Spleen (tissue), 11 donors: ENCODE results near the gene BEND4. TPM values are rescaled to one million over a fixed set of nuclear protein-coding genes. Genes with fewer than 3 reads are reported as not detected.

Source experiments
- DNase-seq: peaks from one replicate; pipeline ENCODE4 v3.0.0-alpha.2; 2020
- H3K27ac ChIP-seq, 8 donors: fragments of 200-600 bp; sonication (generic) in 7 of 8; 1 replicate in 4 of 8; 2 replicates in 4 of 8; pipeline versions ENCODE4 v1.5.0 to v1.8.0; 2016 to 2021; ENCODE audit warnings: inconsistent platforms in 4 of 8, mild to moderate bottlenecking in 4 of 8, moderate library complexity in 1 of 8
- H3K27me3 ChIP-seq, 7 donors: fragments of 200-600 bp; sonication (generic) in 6 of 7; replicated peaks in 1 of 7; 1 replicate in 4 of 7; 2 replicates in 3 of 7; pipeline versions ENCODE4 v1.5.0 to v1.8.0; 2016 to 2021; ENCODE audit warnings: inconsistent platforms in 3 of 7, mild to moderate bottlenecking in 1 of 7
- H3K36me3 ChIP-seq, 6 donors: fragments of 200-600 bp; sonication (generic) in 5 of 6; 1 replicate in 4 of 6; 2 replicates in 2 of 6; pipeline versions ENCODE4 v1.5.0 to v1.8.0; 2016 to 2021; ENCODE audit warnings: inconsistent platforms in 2 of 6
- H3K4me1 ChIP-seq, 6 donors: fragments of 200-600 bp; sonication (generic) in 5 of 6; 1 replicate in 3 of 6; 2 replicates in 3 of 6; pipeline versions ENCODE4 v1.5.0 to v1.8.0; 2016 to 2021; ENCODE audit warnings: inconsistent platforms in 3 of 6
- H3K4me3 ChIP-seq, 8 donors: fragments of 200-600 bp; sonication (generic) in 7 of 8; 1 replicate in 4 of 8; 2 replicates in 4 of 8; pipeline versions ENCODE4 v1.5.0 to v1.8.0; 2016 to 2021; ENCODE audit warnings: inconsistent platforms in 4 of 8, mild to moderate bottlenecking in 4 of 8, moderate library complexity in 2 of 8
- H3K9me3 ChIP-seq, 8 donors: fragments of 200-600 bp; sonication (generic) in 7 of 8; 1 replicate in 4 of 8; 2 replicates in 4 of 8; pipeline versions ENCODE4 v1.5.0 to v1.8.0; 2016 to 2021; ENCODE audit warnings: inconsistent platforms in 4 of 8
- CTCF ChIP-seq, 11 experiments: fragments of 200-600 bp in 7 of 11; fragments of 450-650 bp in 4 of 11; sonication (generic) in 4 of 11; IDR thresholded peaks in 8 of 11; conservative IDR thresholded peaks in 3 of 11; 1 replicate in 7 of 11; 2 replicates in 4 of 11; pipeline versions ENCODE4 v1.4.0 to v1.8.0; 2016 to 2021; ENCODE audit warnings: antibody characterized with exemption in 11 of 11, inconsistent platforms in 4 of 11, mild to moderate bottlenecking in 1 of 11
- POLR2A ChIP-seq, 3 donors: fragments of 450-650 bp; IDR thresholded peaks; one replicate each; pipeline ENCODE4 v1.5.1; 2017; ENCODE audit warnings: antibody characterized with exemption in 3 of 3, mild to moderate bottlenecking in 1 of 3
- POLR2AphosphoS5 ChIP-seq, 3 donors: sonication (generic); formaldehyde crosslinking; IDR thresholded peaks; one replicate each; pipeline ENCODE4 v1.5.1; 2017; ENCODE audit warnings: antibody characterized with exemption in 3 of 3
- WGBS, 5 donors: extraction: QIAGEN DNeasy Blood & Tissue Kit in 3 of 5; methylation state at CpG; one replicate each; pipeline versions ENCODE4 v1.1.5 to v1.1.7; 2013 to 2018; 5-methylcytosine and 5-hydroxymethylcytosine counted together
- intact Hi-C: fragments of 100-400 bp; cut with DNase I; formaldehyde crosslinking; loops from one replicate; pipeline ENCODE4 v1.15.0; 2023; ENCODE audit warnings: low total_unique reads
- polyA plus RNA-seq, 3 donors: library from polyadenylated mRNA; stranded (reverse); fragments of 200-250 nt; gene quantifications; one replicate each; pipeline ENCODE4 v1.2.1, GENCODE V29; 2013
- total RNA-seq, 7 donors: library from RNA; depleted of rRNA in 3 of 7; stranded (reverse); fragments of >200 nt in 3 of 7; fragmentation: NEBNext Ultra II Directional in 4 of 7; extraction: Animal tissue kit (Norgen Biotek cat#: 25700) in 4 of 7; gene quantifications; one replicate each; pipeline versions ENCODE4 v1.1.0 to v1.2.1, GENCODE V29; 2016 to 2021
- donor health status: healthy with polysubstance abuse.
- donor health status: DM: no; HTN: no; CAD: no; lungs with moderate emphysema.
- donor health status: DM: no; HTN: no; CAD: no.
- donor health status: Bipolar disorder and iron deficiency.
- donor health status: healthy.
- donor health status: DM: no; HTN: no; CAD: no.
- donor health status: DM: yes; HTN: yes; CAD: no.

BEND4 gene
- total and polyA plus RNA-seq, 10 donors: 1.1 to 8.3 (median 4.2) TPM

GRCh38 chr4:42133006-42133405 is 19.4 kb downstream of the BEND4 start:
- H3K27me3 ChIP-seq: no peaks in the 10 kb centered on the region
- DNase-seq: no peak
- intact Hi-C loops: no loop called here
- H3K4me3 ChIP-seq: no peak overlapping the region
- H3K27ac ChIP-seq: no peak overlapping the region
- no peak for TF ChIP-seq POLR2AphosphoS5 (IDR thresholded peaks at IDR 0.05)
- no peak for TF ChIP-seq POLR2A (IDR thresholded peaks at IDR 0.05)
- TF ChIP-seq CTCF (IDR thresholded peaks at IDR 0.05 in 8 of 11, conservative IDR thresholded peaks at IDR 0.05 in 3 of 11): no peak
- WGBS, 5 donors: 69 to 95% (median 83%) methylated on average over 1 of the region's 1 CpG
- H3K36me3 ChIP-seq: no peaks in the 10 kb centered on the region
- H3K9me3 ChIP-seq: no peaks in the 10 kb centered on the region
- H3K4me1 ChIP-seq: no peaks in the 10 kb centered on the region

GRCh38 chr4:42132099-42132498 is 20.4 kb downstream of the BEND4 start:
- DNase-seq: no peak
- Histone ChIP-seq H3K27me3 (no peaks in the 10 kb centered on the region), H3K36me3 (no peaks in the 10 kb centered on the region), H3K4me1 (no peaks in the 10 kb centered on the region), H3K27ac (no peak overlapping the region), H3K9me3 (no peaks in the 10 kb centered on the region), H3K4me3 (no peak overlapping the region)
- TF ChIP-seq POLR2A (IDR thresholded peaks at IDR 0.05) (no peak), POLR2AphosphoS5 (IDR thresholded peaks at IDR 0.05) (no peak), CTCF (IDR thresholded peaks at IDR 0.05 in 8 of 11, conservative IDR thresholded peaks at IDR 0.05 in 3 of 11) (no peak)
- WGBS, 5 donors: 81 to 92% (median 88%) methylated on average over 7 of the region's 7 CpGs
- intact Hi-C loops: no loop called here

GRCh38 chr4:42123071-42123644 is 29.3 kb downstream of the BEND4 start:
- no peak for DNase-seq
- H3K4me1 ChIP-seq: no peaks in the 10 kb centered on the region
- no peaks in the 10 kb centered on the region for H3K9me3 ChIP-seq
- no peak overlapping the region for H3K27ac ChIP-seq
- H3K4me3 ChIP-seq: no peak overlapping the region
- TF ChIP-seq POLR2A (IDR thresholded peaks at IDR 0.05) (no peak), POLR2AphosphoS5 (IDR thresholded peaks at IDR 0.05) (no peak), CTCF (IDR thresholded peaks at IDR 0.05 in 8 of 11, conservative IDR thresholded peaks at IDR 0.05 in 3 of 11) (no peak)
- H3K36me3 ChIP-seq: peaks cover 0 to 56% (median 0%) of the 10 kb centered on the region in 6 donors
- intact Hi-C loops: no loop called here
- 83 to 92% (median 89%) methylated on average over 2 of the region's 2 CpGs for WGBS, 5 donors
- no peaks in the 10 kb centered on the region for H3K27me3 ChIP-seq

GRCh38 chr4:42122237-42122636 is 30.2 kb downstream of the BEND4 start:
- DNase-seq: no peak
- Histone ChIP-seq H3K36me3 (peaks cover 0 to 66% (median 0%) of the 10 kb centered on the region in 6 donors), H3K27ac (no peak overlapping the region), H3K4me3 (no peak overlapping the region), H3K27me3 (no peaks in the 10 kb centered on the region), H3K4me1 (no peaks in the 10 kb centered on the region), H3K9me3 (no peaks in the 10 kb centered on the region)
- intact Hi-C loops: no loop called here
- WGBS, 5 donors: 89 to 95% (median 91%) methylated on average over 4 of the region's 4 CpGs
- no peak for TF ChIP-seq POLR2AphosphoS5 (IDR thresholded peaks at IDR 0.05)
- no peak for TF ChIP-seq CTCF (IDR thresholded peaks at IDR 0.05 in 8 of 11, conservative IDR thresholded peaks at IDR 0.05 in 3 of 11)
- TF ChIP-seq POLR2A (IDR thresholded peaks at IDR 0.05): no peak
